HG02759 (cell line): ENCODE data around the gene TMEM123.
"Not testable (repeated sequence)": the region's sequence is repeated elsewhere in the genome, so short reads cannot be mapped to it uniquely, and the experiment has no call there.

Source experiments
- ATAC-seq: cut with Tn5 transposase; IDR thresholded peaks from one replicate; pipeline ENCODE4 v1.9.1; 2021; ENCODE audit warnings: mild to moderate bottlenecking, moderate library complexity; ENCODE audit not compliant: unreplicated experiment

TMEM123 gene

DNA sequence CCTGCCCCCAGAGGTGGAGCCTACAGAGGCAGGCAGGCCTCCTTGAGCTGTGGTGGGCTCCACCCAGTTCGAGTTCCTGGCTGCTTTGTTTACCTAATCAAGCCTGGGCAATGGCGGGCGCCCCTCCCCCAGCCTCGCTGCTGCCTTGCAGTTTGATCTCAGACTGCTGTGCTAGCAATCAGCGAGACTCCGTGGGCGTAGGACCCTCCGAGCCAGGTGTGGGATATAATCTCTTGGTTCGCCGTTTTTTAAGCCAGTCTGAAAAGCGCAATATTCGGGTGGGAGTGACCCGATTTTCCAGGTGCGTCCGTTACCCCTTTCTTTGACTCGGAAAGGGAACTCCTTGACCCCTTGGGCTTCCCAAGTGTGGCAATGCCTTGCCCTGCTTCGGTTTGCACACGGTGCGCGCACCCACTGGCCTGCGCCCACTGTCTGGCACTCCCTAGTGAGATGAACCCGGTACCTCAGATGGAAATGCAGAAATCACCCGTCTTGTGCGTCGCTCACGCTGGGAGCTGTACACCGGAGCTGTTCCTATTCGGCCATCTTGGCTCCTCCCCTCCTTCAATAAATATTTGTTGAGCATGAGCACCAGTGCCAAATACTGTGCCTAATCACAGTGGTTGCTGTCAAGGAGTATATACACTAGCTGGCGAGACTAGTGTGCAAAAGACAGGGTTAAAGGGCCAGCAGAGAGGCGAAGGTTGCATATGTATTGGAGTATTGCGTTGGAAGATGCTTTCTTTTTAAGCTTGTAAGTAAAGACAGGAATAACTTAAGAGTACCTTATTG, 77.7 kb downstream of the TMEM123 start:
- not testable (repeated sequence) for ATAC-seq

- peak; percentile 100 for ATAC-seq
Measured at GRCh38 chr11:102368472-102368871, 84.1 kb downstream of the TMEM123 start.

GRCh38 chr11:102367364-102367763, 85.2 kb downstream of the TMEM123 start:
- no peak for ATAC-seq

GRCh38 chr11:102364991-102365390, 87.6 kb downstream of the TMEM123 start:
- no peak for ATAC-seq

- ATAC-seq = peak; percentile 94
Measured at GRCh38 chr11:102361086-102362031, 91.2 kb downstream of the TMEM123 start.

DNA sequence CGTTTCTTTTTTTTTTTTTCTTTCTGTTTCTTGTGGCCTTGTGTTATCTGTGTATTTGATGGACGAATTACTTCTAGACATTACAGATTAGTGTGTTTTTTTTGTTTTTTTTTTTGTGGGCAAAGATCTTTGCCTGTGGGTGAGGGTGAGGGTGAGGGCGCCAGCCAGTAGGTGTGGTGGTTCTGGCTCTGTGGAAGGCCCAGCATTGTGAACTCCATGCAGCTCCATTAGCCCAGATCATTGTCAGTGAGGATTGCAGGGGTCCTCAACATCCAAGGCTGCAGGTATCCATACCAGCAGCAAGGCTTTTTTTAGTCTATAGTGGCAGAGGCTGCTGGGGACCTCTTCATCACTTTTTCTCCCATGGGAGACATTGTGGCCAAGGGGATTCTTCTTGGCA, 91.9 kb downstream of the TMEM123 start:
- ATAC-seq = no peak

DNA sequence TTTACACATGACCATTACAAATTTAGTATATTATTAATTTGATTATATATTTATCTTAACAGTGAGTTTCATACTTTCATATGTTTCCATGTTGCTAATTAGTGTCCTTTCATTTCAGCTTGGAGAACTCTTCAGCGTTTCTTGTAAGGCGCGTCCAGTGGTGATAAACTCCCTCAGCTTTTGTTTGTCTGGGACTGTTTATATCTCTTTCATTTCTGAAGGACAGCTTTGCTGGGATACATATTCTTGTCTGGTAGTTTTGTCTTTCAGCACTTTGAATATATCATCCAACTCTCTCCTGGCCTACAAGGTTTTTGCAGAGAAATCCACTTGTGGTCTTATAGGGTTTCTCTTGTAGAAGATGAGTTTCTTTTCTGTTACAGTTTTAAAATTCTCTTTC, 93.2 kb downstream of the TMEM123 start:
- no peak for ATAC-seq

DNA sequence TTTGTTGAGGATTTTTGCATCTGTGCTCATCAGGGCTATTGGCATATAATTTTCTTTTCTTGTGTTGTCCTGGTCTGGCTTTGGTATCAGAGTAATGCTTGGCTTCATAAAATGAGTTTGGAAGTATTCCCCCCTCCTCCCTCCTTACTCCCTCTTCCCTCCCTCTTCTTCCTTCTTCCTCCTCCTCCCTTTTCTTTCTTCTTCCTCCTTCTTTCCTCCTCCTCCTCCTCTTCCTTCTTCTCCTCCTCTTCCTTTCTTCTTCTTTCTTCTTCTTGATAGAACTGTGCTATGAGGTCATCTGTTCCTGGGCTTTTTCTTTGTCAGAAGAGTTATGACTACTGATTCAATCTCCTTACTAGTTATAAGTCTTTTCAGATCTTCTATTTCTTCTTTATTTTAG, 95.4 kb downstream of the TMEM123 start:
- ATAC-seq = no peak

GRCh38 chr11:102347462-102348370, 104.8 kb downstream of the TMEM123 start:
- ATAC-seq = peak; percentile 19

DNA sequence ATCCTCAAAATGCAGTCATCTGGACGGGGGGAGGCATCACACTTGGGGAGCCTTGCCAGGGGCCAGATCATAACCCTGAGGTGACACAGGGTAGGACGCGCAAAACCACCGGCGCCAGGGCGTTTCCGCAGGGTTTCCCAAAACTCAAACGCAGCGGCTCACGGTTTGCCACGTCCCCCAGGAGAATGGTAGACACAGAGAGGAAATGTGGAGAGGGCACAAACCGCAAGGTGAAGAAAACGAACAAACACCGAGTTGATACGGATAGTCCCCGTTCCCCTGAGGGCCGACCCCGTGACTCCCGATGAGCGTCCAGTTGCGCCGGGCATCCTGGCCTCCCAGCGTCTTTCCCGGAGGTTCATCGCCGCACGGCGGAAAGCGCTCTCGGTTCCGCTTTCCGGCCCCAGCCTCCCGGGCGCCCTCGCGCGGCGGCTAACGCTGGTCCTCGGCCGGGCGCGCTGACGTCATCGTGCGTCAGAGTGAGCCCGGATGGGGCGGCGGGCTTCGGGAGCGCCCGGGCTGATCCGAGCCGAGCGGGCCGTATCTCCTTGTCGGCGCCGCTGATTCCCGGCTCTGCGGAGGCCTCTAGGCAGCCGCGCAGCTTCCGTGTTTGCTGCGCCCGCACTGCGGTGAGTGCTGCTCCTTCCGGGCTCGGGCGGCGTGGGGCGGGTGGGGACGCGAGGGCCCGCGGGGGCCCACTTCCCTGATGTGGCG, 105.7 kb downstream of the TMEM123 start, which contains the start of gene BIRC2:
Gene BIRC2, plus strand, starts transcription at position 467 of the 714 bp plus-strand sequence. CDS start 2,641 bp downstream, outside the sequence.
- peak; percentile 87 for ATAC-seq

GRCh38 chr11:102346456-102346747, 106.2 kb downstream of the TMEM123 start:
- ATAC-seq = no peak
